ENCODE measurements around the gene SMARCC2. TPM values are rescaled to one million over a fixed set of nuclear protein-coding genes. Genes with fewer than 3 reads are reported as not detected.
A peak's percentile ranks its signal among the peaks of the same experiment; 100 is the strongest.
"Not testable (repeated sequence)": the region's sequence is repeated elsewhere in the genome, so short reads cannot be mapped to it uniquely, and the experiment has no call there.

SMARCC2 gene
- total and polyA plus RNA-seq, 5 donors, result 28.6 to 94.6 (median 70.1) TPM

DNA sequence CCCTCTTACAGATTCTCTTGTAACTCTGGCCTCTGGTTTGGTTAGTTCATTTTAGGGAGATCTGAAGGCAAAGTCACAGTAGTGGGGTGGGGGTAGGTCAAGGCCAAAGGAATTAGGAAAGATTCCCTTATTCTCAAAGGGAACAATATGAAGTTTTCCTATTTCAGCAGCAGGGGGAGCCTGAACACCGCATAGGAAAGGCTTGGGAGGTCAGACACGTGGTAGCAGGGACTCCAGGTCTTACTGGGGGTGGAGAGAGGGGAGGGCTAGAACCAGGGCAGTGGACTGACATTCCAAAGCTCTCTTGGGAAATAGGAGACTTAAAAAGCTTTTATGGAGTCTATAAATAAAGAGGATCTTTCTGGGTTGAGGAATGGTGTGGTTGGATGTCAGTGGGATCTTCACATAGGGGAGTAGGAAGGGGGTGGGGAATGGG, 69.9 kb downstream of the SMARCC2 start:
- Histone ChIP-seq H3K4me1 (ENCODE audit: control insufficient read depth, insufficient read depth, low read length) (peaks cover 6% of the 10 kb centered on the region), H3K4me3 (ENCODE audit: low read length) (no peak overlapping the region), H3K27me3 (ENCODE audit: control insufficient read depth, insufficient read depth) (no peaks in the 10 kb centered on the region), H3K27ac (ENCODE audit: low read length) (peak overlapping the region; percentile 95), H3K9me3 (ENCODE audit: control insufficient read depth, low read length) (no peaks in the 10 kb centered on the region)
- peak; percentile 53 to 64 for ATAC-seq
- WGBS, result 0% methylated on average over 2 of the region's 2 CpGs
- peak; percentile 78 to 81 (median 79) for DNase-seq
- intact Hi-C loops (cut with DNase I), result loop anchor here in 2 of 4 donors (2.0 to 5.0 kb wide), 2 partner anchors 38 to 69 kb away; partner anchors contain the start of genes SMARCC2 (in 2 of the 2) and MYL6 (in 1 of the 2)

DNA sequence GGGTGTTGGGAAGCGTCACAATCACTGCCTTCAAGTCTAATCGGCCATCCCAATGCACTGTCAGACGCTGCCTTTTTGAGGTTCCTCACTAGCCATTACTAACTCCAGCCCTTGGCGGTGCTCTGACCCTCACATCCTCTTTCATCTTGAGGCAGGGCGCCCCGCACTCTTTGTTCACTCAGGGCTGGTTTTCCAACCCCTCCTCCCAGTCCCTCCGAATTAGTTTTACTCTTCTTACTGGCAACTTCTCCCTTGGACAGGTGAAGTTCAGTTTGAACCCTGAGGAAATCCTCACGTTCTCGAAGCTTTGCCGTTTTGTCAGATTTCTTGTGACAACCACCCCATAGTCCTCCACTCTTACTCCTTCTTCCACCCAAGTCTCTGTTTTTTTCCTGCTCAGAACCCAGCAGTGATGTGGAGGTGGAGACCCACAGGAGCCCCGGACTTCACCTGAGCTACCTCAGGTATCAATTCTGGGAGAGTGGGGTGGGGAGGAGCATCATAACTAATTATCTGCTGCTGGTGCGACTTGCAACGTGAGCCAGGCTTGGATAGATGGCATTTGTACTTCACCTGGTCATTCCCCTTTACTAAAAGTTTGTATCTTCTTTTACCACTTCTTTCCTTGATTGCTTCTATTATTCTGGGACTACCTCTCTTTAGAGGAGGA, 70.5 kb downstream of the SMARCC2 start:
- DNase-seq, result peak in 1 of 3 donors; percentile 59
- Histone ChIP-seq H3K27ac (ENCODE audit: low read length) (peak overlapping the region; percentile 95), H3K4me1 (ENCODE audit: control insufficient read depth, insufficient read depth, low read length) (peaks cover 6% of the 10 kb centered on the region), H3K4me3 (ENCODE audit: low read length) (peak overlapping the region; percentile 90), H3K27me3 (ENCODE audit: control insufficient read depth, insufficient read depth) (no peaks in the 10 kb centered on the region), H3K9me3 (ENCODE audit: control insufficient read depth, low read length) (no peaks in the 10 kb centered on the region)
- intact Hi-C loops (cut with DNase I), result loop anchor here in 2 of 4 donors (2.0 to 5.0 kb wide), 2 partner anchors 38 to 70 kb away; partner anchors contain the start of genes SMARCC2 (in 2 of the 2) and MYL6 (in 1 of the 2)
- peak; percentile 1 for ATAC-seq
- WGBS, result 10% methylated on average over 13 of the region's 13 CpGs

DNA sequence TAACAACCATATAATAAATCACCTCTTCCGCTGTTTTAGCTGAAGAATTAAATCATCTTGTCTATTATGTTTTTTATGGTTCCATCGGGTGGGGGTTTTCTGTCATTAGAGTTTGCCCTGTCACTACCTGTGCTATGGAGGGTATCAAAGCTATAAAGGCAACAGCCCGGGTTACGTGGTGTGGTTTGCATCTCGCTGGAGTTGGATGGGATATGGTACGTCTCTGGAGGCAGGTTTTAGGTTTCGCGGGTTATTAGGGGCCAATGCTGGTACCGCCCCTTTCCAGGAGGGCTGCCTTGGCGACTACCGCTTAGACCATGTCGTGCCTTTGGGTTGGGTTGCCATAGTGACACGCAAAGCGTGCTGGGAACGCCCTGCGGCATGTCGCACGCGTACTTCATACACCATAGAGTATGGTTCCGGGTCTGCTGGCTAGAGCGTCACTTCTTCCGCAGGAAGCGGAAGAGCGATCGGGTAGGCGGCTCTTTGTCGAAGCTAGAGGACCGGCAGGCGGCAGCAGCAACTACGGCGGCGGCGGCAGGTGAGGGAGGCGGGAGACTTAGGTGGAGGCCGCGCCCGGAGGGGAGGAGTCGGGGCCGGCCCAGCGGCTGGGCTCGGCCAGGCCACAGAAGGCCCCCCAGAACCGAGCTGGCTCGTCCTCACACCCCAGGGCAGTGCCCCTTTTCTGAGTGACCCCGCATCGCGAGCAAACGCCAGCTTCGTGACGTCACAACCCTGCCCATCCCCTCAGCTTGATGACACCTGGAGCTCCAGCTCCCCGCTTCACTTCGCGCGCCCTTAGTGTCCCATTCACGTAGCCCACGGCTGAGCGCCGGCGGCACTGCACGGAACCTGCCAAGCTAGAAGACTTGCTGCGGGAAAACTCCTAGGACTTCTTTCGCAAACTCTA, 71.2 kb downstream of the SMARCC2 start, which contains the start of gene ZC3H10:
TSS of gene ZC3H10 (plus strand) at position 489 of the 910 bp plus-strand sequence. CDS start 2,297 bp downstream, outside the sequence.
- under 1% methylated on average over 61 of the region's 61 CpGs for WGBS
- intact Hi-C loops (cut with DNase I), result loop anchor here in 2 of 4 donors (2.0 to 5.0 kb wide), 2 partner anchors 39 to 71 kb away; partner anchors contain the start of genes SMARCC2 (in 2 of the 2) and MYL6 (in 1 of the 2)
- Histone ChIP-seq H3K27ac (ENCODE audit: low read length) (peak within 1 kb of the TSS; percentile 99), H3K4me1 (ENCODE audit: control insufficient read depth, insufficient read depth, low read length) (peaks cover 6% of the 10 kb centered on the region), H3K9me3 (ENCODE audit: control insufficient read depth, low read length) (no peaks in the 10 kb centered on the region), H3K27me3 (ENCODE audit: control insufficient read depth, insufficient read depth) (no peaks in the 10 kb centered on the region), H3K4me3 (ENCODE audit: low read length) (peak within 1 kb of the TSS; percentile 96)
- ATAC-seq (peak; percentile 90), DNase-seq (peak; percentile 98 to 99 (median 98))

DNA sequence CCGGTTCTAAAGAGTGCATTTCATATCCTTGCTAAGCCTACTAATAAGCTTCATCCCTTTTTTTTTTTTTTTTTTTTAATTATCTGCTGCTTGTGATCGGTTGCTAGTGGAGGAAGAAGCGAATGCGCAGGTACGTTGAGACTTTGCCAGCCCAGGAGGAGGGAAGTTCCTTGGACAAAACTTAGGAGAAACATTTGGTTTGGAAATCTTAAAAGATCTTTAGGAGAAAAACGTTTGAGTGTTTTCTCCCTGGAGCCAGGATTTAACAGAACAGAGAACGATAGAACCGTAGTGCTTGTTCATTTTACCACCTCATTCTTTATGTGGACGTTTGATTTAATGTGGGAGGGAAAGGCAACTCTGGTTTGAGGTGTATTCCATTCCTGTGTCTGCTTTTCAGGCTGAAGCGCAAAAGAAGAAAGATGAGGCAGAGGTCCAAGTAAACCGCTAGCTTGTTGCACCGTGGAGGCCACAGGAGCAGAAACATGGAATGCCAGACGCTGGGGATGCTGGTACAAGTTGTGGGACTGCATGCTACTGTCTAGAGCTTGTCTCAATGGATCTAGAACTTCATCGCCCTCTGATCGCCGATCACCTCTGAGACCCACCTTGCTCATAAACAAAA, 72.1 kb downstream of the SMARCC2 start:
- H3K27me3 ChIP-seq (ENCODE audit: control insufficient read depth, insufficient read depth); DNase-seq; ATAC-seq; H3K9me3 ChIP-seq (ENCODE audit: control insufficient read depth, low read length); H3K4me1 ChIP-seq (ENCODE audit: control insufficient read depth, insufficient read depth, low read length): not testable (repeated sequence)
- 2% methylated on average over 12 of the region's 16 CpGs for WGBS
- Histone ChIP-seq H3K4me3 (ENCODE audit: low read length) (peak overlapping the region; percentile 96), H3K27ac (ENCODE audit: low read length) (peak overlapping the region; percentile 99)
- intact Hi-C loops (cut with DNase I), result loop anchor here in 1 of 4 donors (5.0 kb wide), 1 partner anchor 40 kb away; the partner anchor contains the start of gene MYL6

DNA sequence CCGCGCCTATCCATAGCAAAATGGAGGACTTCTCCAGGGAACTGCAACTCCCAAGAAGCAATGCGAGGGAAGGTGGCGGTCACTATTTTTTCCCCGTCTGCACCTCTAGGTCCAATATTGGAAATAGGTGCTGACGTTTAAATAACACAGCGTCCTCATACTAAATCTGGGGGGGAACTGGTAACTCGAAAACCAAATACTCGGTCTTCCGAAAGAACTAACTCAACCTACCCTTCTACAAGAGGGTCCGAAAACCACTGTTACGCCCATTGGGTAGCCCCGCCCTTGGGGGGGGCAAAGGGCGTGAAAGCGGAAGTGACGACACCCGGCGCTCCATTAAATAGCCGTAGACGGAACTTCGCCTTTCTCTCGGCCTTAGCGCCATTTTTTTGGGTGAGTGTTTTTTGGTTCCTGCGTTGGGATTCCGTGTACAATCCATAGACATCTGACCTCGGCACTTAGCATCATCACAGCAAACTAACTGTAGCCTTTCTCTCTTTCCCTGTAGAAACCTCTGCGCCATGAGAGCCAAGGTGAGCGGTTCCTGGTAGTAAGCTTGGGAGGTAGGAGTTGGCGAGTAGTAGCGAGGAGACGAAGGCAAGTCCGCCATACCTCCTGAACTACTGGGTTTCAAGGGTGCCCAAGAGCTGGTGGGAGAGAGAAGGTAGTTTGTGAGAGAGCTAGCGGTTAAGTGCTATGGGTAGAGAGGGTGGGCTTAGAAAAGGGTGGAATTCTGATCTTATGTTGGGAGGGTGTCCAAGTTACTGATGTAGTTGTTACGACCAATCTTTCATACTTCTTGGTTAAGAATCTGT, 72.8 kb downstream of the SMARCC2 start, which contains the start of gene RPL41:
TSS of gene RPL41 (plus strand) at position 367 of the 815 bp plus-strand sequence.
- ATAC-seq (peak; percentile 76 to 83), DNase-seq (peak; percentile 94 to 98 (median 96))
- no peaks in the 10 kb centered on the region for H3K27me3 ChIP-seq (ENCODE audit: control insufficient read depth, insufficient read depth)
- peak within 1 kb of the TSS; percentile 99 for H3K27ac ChIP-seq (ENCODE audit: low read length)
- peak within 1 kb of the TSS; percentile 96 for H3K4me3 ChIP-seq (ENCODE audit: low read length)
- H3K9me3 ChIP-seq (ENCODE audit: control insufficient read depth, low read length), result no peaks in the 10 kb centered on the region
- H3K4me1 ChIP-seq (ENCODE audit: control insufficient read depth, insufficient read depth, low read length), result peaks cover 6% of the 10 kb centered on the region
- intact Hi-C loops (cut with DNase I), result loop anchor here in 1 of 4 donors (5.0 kb wide), 1 partner anchor 41 kb away; the partner anchor contains the start of gene MYL6
- under 1% methylated on average over 34 of the region's 34 CpGs for WGBS

DNA sequence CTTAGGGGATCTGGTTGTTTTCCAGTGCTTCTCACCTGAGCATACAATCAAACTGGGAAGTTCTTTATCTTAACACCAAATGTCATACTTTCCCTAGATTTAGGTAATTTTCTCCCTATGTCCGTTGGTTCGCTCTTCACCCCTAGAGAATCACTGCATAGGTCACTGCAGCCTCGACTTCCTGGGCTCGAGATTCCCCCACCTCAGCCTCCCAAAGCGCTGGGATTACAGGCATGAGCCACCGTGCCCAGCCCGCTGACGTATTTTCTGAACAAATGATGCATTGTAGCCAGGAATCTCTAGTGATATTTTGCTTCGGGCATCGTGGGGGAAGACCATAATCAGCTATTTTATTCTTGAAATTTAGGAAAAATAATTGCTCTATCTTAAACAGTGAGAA, 74.0 kb downstream of the SMARCC2 start:
- peak; percentile 47 to 77 (median 66) for DNase-seq
- intact Hi-C loops (cut with DNase I), result loop anchor here in 1 of 4 donors (5.0 kb wide), 1 partner anchor 42 kb away; the partner anchor contains the start of gene MYL6
- peaks cover 6% of the 10 kb centered on the region for H3K4me1 ChIP-seq (ENCODE audit: control insufficient read depth, insufficient read depth, low read length)
- H3K4me3 ChIP-seq (ENCODE audit: low read length), result peak overlapping the region; percentile 96
- ATAC-seq, result no peak
- H3K27ac ChIP-seq (ENCODE audit: low read length), result no peak overlapping the region
- H3K27me3 ChIP-seq (ENCODE audit: control insufficient read depth, insufficient read depth), result no peaks in the 10 kb centered on the region
- 31% methylated on average over 10 of the region's 10 CpGs for WGBS
- no peaks in the 10 kb centered on the region for H3K9me3 ChIP-seq (ENCODE audit: control insufficient read depth, low read length)

DNA sequence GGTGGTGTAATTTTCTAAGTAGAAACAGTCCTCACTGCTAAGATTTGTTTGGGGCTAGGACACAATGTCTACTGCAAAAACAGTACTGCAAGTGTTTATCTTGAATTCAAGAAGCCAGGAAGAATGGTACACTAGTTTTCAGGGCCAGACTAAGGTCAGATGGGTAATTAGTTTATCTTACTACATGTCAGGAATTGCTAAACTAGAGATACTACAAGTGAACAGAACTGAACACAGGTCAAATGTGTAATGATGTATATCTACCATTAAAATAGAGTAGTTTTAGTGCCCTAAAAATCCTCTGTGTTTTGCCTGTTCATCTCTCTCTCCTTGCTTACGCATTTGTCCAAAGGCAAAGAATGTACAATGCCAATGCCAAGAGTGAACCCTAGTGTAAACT, 75.2 kb downstream of the SMARCC2 start:
- WGBS, result 92% methylated on average over 1 of the region's 1 CpG
- intact Hi-C loops (cut with DNase I), result no loop called here
- Histone ChIP-seq H3K4me3 (ENCODE audit: low read length) (no peak overlapping the region), H3K27me3 (ENCODE audit: control insufficient read depth, insufficient read depth) (no peaks in the 10 kb centered on the region), H3K27ac (ENCODE audit: low read length) (no peak overlapping the region), H3K4me1 (ENCODE audit: control insufficient read depth, insufficient read depth, low read length) (peaks cover 6% of the 10 kb centered on the region), H3K9me3 (ENCODE audit: control insufficient read depth, low read length) (no peaks in the 10 kb centered on the region)
- ATAC-seq, result no peak
- no peak for DNase-seq

Other genes starting within 250 kb of the SMARCC2 start
- 1 to 10 TPM in 3 of 4 donors, under 1 TPM in 1; 0.86 to 2.2 (median 1.2) TPM for gene PMEL, start 223.4 kb downstream of the SMARCC2 start, total RNA-seq
- 0.45 TPM for gene PMEL, start 223.4 kb downstream of the SMARCC2 start, polyA plus RNA-seq
- gene CDK2, start 222.7 kb downstream of the SMARCC2 start, total RNA-seq, result 10 to 100 TPM; 12.7 to 17.2 (median 13.6) TPM
- gene CDK2, start 222.7 kb downstream of the SMARCC2 start, polyA plus RNA-seq, result 8.1 TPM
- 100 to 1,000 TPM; 111 to 132 (median 119) TPM for gene RAB5B, start 215.4 kb downstream of the SMARCC2 start, total RNA-seq
- gene RAB5B, start 215.4 kb downstream of the SMARCC2 start, polyA plus RNA-seq, result 86.4 TPM
- gene SUOX, start 192.2 kb downstream of the SMARCC2 start, total RNA-seq, result 10 to 100 TPM; 20.7 to 30.8 (median 29.3) TPM
- gene SUOX, start 192.2 kb downstream of the SMARCC2 start, polyA plus RNA-seq, result 29.2 TPM
- 1 to 10 TPM; 5.6 to 8.7 (median 6.5) TPM for gene IKZF4, start 168.4 kb downstream of the SMARCC2 start, total RNA-seq
- gene IKZF4, start 168.4 kb downstream of the SMARCC2 start, polyA plus RNA-seq, result 2.7 TPM
- 10 to 100 TPM; 30.0 to 55.1 (median 39.7) TPM for gene RPS26, start 147.6 kb downstream of the SMARCC2 start, total RNA-seq
- 739 TPM for gene RPS26, start 147.6 kb downstream of the SMARCC2 start, polyA plus RNA-seq
- gene ERBB3, start 109.3 kb downstream of the SMARCC2 start, total RNA-seq, result 1 to 10 TPM; 3.2 to 7.4 (median 6.1) TPM
- gene ERBB3, start 109.3 kb downstream of the SMARCC2 start, polyA plus RNA-seq, result 6.4 TPM
- gene PA2G4, start 84.9 kb downstream of the SMARCC2 start, total RNA-seq, result 10 to 100 TPM; 65.5 to 77.6 (median 74.2) TPM
- gene PA2G4, start 84.9 kb downstream of the SMARCC2 start, polyA plus RNA-seq, result 73.3 TPM
- gene RPL41, start 72.8 kb downstream of the SMARCC2 start, total RNA-seq, result 1,000 to 10,000 TPM; 2,156 to 2,505 (median 2,353) TPM
- gene RPL41, start 72.8 kb downstream of the SMARCC2 start, polyA plus RNA-seq, result 2,026 TPM
- gene ZC3H10, start 71.2 kb downstream of the SMARCC2 start, total RNA-seq, result 1 to 10 TPM; 6.1 to 8.6 (median 6.7) TPM
- gene ZC3H10, start 71.2 kb downstream of the SMARCC2 start, polyA plus RNA-seq, result 2.7 TPM
- 10 to 100 TPM; 30.7 to 38.5 (median 33.6) TPM for gene ESYT1, start 61.2 kb downstream of the SMARCC2 start, total RNA-seq
- gene ESYT1, start 61.2 kb downstream of the SMARCC2 start, polyA plus RNA-seq, result 29.1 TPM
- gene MYL6B, start 36.9 kb downstream of the SMARCC2 start, total RNA-seq, result 10 to 100 TPM; 48.4 to 74.6 (median 60.2) TPM
- gene MYL6B, start 36.9 kb downstream of the SMARCC2 start, polyA plus RNA-seq, result 65.7 TPM
- gene MYL6, start 31.1 kb downstream of the SMARCC2 start, total RNA-seq, result 1,000 to 10,000 TPM in 1 of 4 donors, 100 to 1,000 TPM in 3; 592 to 1,178 (median 826) TPM
- 1,131 TPM for gene MYL6, start 31.1 kb downstream of the SMARCC2 start, polyA plus RNA-seq
- 10 to 100 TPM; 43.5 to 63.2 (median 47.0) TPM for gene RNF41, start 32.4 kb upstream of the SMARCC2 start, total RNA-seq
- 17.4 TPM for gene RNF41, start 32.4 kb upstream of the SMARCC2 start, polyA plus RNA-seq
- 10 to 100 TPM; 20.2 to 26.0 (median 24.4) TPM for gene NABP2, start 34.9 kb upstream of the SMARCC2 start, total RNA-seq
- 19.1 TPM for gene NABP2, start 34.9 kb upstream of the SMARCC2 start, polyA plus RNA-seq
- gene SLC39A5, start 40.6 kb upstream of the SMARCC2 start, total RNA-seq, result under 1 TPM in 1 of 4 donors, not detected in 3; 0.49 TPM
- gene SLC39A5, start 40.6 kb upstream of the SMARCC2 start, polyA plus RNA-seq, result 0.18 TPM
- gene ANKRD52, start 68.9 kb upstream of the SMARCC2 start, total RNA-seq, result 10 to 100 TPM; 22.8 to 30.7 (median 25.6) TPM
- gene ANKRD52, start 68.9 kb upstream of the SMARCC2 start, polyA plus RNA-seq, result 13.4 TPM
- gene COQ10A, start 77.5 kb upstream of the SMARCC2 start, total RNA-seq, result 100 to 1,000 TPM in 3 of 4 donors, 10 to 100 TPM in 1; 98.5 to 166 (median 117) TPM
- gene COQ10A, start 77.5 kb upstream of the SMARCC2 start, polyA plus RNA-seq, result 159 TPM
- 100 to 1,000 TPM; 454 to 594 (median 571) TPM for gene CS, start 110.8 kb upstream of the SMARCC2 start, total RNA-seq
- gene CS, start 110.8 kb upstream of the SMARCC2 start, polyA plus RNA-seq, result 250 TPM
- 10 to 100 TPM; 52.4 to 65.1 (median 55.1) TPM for gene CNPY2, start 126.5 kb upstream of the SMARCC2 start, total RNA-seq
- 69.7 TPM for gene CNPY2, start 126.5 kb upstream of the SMARCC2 start, polyA plus RNA-seq
- 10 to 100 TPM; 39.9 to 58.3 (median 49.1) TPM for gene PAN2, start 144.5 kb upstream of the SMARCC2 start, total RNA-seq
- 33.1 TPM for gene PAN2, start 144.5 kb upstream of the SMARCC2 start, polyA plus RNA-seq
- not detected for gene IL23A, start 149.4 kb upstream of the SMARCC2 start, total RNA-seq
- gene IL23A, start 149.4 kb upstream of the SMARCC2 start, polyA plus RNA-seq, result 0.32 TPM
- gene STAT2, start 170.6 kb upstream of the SMARCC2 start, total RNA-seq, result 10 to 100 TPM; 44.6 to 67.6 (median 53.5) TPM
- gene STAT2, start 170.6 kb upstream of the SMARCC2 start, polyA plus RNA-seq, result 29.9 TPM
- gene APOF, start 173.4 kb upstream of the SMARCC2 start, total RNA-seq, result not detected
- gene APOF, start 173.4 kb upstream of the SMARCC2 start, polyA plus RNA-seq, result not detected

Measured in right cardiac atrium (tissue), 5 donors.